Panc1 (cell line): Measurements from ENCODE around the gene STON1.

Experiments
- POLR2AphosphoS5 ChIP-seq: IDR thresholded peaks from 2 replicates; pipeline ENCODE4 v1.6.1; 2012; ENCODE audit warnings: mild to moderate bottlenecking, low read depth, low read length, moderate library complexity
- TF ChIP-seq, protein P1 (sequence below): fragments of 450-650 bp; IDR thresholded peaks from 2 replicates; pipeline ENCODE4 v1.5.1; 2017; ENCODE audit warnings: mild to moderate bottlenecking

DNA sequence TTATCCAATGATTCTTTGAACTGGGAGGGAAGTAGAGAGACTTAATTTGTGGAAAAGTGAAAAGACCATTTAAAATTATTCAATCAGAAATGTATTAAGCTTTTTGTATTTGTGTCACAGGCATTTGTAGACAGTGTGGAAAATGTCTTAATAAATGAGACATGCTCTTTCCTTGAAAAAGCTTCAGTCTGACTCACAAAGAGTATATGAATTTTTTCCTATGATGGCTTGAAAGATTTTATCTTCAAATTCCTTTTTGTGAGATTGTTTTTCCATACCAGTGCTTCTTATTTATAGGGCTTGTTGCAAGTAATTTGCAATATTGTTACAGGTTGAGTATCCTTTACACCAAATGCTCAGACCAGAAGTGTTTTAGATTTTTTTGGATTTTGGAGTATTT is 39.5 kb downstream of the STON1 start:
- TF ChIP-seq, protein P1, sequence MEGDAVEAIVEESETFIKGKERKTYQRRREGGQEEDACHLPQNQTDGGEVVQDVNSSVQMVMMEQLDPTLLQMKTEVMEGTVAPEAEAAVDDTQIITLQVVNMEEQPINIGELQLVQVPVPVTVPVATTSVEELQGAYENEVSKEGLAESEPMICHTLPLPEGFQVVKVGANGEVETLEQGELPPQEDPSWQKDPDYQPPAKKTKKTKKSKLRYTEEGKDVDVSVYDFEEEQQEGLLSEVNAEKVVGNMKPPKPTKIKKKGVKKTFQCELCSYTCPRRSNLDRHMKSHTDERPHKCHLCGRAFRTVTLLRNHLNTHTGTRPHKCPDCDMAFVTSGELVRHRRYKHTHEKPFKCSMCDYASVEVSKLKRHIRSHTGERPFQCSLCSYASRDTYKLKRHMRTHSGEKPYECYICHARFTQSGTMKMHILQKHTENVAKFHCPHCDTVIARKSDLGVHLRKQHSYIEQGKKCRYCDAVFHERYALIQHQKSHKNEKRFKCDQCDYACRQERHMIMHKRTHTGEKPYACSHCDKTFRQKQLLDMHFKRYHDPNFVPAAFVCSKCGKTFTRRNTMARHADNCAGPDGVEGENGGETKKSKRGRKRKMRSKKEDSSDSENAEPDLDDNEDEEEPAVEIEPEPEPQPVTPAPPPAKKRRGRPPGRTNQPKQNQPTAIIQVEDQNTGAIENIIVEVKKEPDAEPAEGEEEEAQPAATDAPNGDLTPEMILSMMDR = no peak
- TF ChIP-seq POLR2AphosphoS5 = no peak
